ENCODE results near the gene SLC11A1. TPM values are rescaled to one million over a fixed set of nuclear protein-coding genes. Genes with fewer than 3 reads are reported as not detected.
A peak's percentile ranks its signal among the peaks of the same experiment; 100 is the strongest.

SLC11A1 gene
- total and polyA plus RNA-seq, 8 donors: 0.51 to 16.2 (median 5.3) TPM

DNA sequence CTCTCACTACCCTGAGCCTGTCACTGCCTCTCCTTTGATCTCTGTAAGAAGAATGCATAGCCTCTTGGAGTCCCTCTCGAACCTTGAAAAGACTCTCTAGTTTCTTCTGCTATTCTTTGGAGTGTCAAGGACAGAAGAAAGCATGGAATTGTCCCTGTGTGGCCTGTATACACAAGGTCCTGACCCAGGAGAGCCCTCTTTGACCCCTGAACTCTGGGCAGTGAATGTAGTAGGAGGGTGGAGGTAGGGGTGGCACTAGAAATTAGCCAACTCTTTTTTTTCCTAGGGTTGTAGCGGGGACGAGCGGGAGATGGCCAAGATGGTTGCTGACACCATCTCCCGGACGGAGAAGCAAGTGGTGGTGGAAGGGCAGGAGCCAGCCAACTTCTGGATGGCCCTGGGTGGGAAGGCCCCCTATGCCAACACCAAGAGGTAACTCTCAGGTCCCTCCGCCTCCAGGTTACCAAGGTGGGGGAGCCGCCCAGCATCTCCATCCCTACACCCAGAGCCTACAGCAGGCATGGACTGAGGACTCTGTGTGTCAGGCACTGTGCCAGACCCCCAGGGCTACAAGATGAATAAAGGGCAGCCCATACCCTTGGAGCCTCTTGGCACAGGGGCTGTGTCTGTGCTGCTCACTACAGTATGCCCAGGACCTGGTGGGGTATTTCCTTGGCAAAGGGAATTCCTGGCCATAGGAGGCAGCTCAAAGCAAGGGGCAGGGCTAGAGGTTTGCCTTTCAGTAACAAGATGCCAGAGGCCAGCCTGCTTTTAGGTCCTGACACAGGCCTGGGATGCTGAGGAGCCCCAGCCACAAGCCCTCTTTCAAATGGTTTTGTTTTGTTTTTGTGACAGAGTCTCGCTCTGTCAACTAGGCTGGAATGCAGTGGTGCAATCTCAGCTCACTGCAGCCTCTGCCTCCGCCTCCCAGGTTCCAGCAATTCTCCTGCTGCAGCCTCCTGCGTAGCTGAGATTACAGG is 53.2 kb downstream of the SLC11A1 start:
- H3K36me3 ChIP-seq: no peaks in the 10 kb centered on the region
- ATAC-seq (no peak), FAIRE-seq (no peak), DNase-seq (peak in 1 of 6 donors; percentile 35)
- TF ChIP-seq, protein P1, sequence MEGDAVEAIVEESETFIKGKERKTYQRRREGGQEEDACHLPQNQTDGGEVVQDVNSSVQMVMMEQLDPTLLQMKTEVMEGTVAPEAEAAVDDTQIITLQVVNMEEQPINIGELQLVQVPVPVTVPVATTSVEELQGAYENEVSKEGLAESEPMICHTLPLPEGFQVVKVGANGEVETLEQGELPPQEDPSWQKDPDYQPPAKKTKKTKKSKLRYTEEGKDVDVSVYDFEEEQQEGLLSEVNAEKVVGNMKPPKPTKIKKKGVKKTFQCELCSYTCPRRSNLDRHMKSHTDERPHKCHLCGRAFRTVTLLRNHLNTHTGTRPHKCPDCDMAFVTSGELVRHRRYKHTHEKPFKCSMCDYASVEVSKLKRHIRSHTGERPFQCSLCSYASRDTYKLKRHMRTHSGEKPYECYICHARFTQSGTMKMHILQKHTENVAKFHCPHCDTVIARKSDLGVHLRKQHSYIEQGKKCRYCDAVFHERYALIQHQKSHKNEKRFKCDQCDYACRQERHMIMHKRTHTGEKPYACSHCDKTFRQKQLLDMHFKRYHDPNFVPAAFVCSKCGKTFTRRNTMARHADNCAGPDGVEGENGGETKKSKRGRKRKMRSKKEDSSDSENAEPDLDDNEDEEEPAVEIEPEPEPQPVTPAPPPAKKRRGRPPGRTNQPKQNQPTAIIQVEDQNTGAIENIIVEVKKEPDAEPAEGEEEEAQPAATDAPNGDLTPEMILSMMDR (IDR thresholded peaks at IDR 0.05): no peak
- H3K4me1 ChIP-seq: no peaks in the 10 kb centered on the region
- intact Hi-C loops (cut with DNase I): no loop called here
- no peaks in the 10 kb centered on the region for H3K9me3 ChIP-seq
- 94 to 95% methylated on average over 11 of the region's 11 CpGs for WGBS, 2 donors
- H3K27me3 ChIP-seq: no peaks in the 10 kb centered on the region
- no peak overlapping the region for H3K4me3 ChIP-seq
- no peak overlapping the region for H3K27ac ChIP-seq

DNA sequence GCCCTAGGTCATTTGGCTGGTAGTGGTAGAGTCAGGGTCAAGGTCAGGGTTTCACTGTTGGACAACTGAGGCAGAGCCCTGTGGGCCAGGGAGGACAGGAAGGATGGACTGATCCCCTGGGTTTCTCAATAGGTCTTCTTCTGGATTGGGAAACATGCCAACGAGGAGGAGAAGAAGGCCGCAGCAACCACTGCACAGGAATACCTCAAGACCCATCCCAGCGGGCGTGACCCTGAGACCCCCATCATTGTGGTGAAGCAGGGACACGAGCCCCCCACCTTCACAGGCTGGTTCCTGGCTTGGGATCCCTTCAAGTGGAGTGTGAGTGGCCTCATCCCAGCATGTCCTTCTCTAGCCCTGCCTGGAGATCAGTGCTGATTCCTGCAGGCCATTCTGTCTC is 54.9 kb downstream of the SLC11A1 start:
- ATAC-seq (no peak), DNase-seq (no peak), FAIRE-seq (no peak)
- WGBS, 2 donors: 79 to 91% methylated on average over 5 of the region's 5 CpGs
- intact Hi-C loops (cut with DNase I): no loop called here
- no peaks in the 10 kb centered on the region for H3K4me1 ChIP-seq
- H3K27me3 ChIP-seq: no peaks in the 10 kb centered on the region
- no peak overlapping the region for H3K4me3 ChIP-seq
- H3K36me3 ChIP-seq: peaks cover 0 to 9% (median 0%) of the 10 kb centered on the region in 3 donors
- TF ChIP-seq, protein P1 (IDR thresholded peaks at IDR 0.05): no peak
- H3K27ac ChIP-seq: no peak overlapping the region
- no peaks in the 10 kb centered on the region for H3K9me3 ChIP-seq

DNA sequence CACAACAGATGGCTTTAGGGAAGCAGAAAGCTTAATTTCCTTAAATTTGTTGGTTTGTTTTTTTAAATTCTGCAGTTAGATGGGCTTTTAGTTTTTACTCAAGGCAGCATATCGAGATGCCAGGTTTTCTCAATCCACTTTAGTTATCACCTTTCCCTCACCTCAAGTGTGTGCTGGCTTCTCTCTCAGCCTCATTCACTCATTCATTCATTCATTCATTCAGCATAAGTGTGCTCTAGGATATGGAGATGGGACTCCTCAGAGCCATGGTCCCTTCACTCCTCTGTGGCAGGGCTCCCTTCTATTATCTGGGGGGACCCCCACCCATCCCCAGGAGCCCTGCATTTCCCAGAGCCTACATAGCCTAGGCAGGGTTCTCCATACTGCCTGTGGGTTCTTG is 55.9 kb downstream of the SLC11A1 start:
- no peak overlapping the region for H3K27ac ChIP-seq
- no peaks in the 10 kb centered on the region for H3K9me3 ChIP-seq
- H3K4me3 ChIP-seq: no peak overlapping the region
- peaks cover 0 to 18% (median 0%) of the 10 kb centered on the region in 3 donors for H3K36me3 ChIP-seq
- TF ChIP-seq, protein P1 (IDR thresholded peaks at IDR 0.05): no peak
- no peaks in the 10 kb centered on the region for H3K4me1 ChIP-seq
- 84 to 95% methylated on average over 1 of the region's 1 CpG for WGBS, 2 donors
- no peaks in the 10 kb centered on the region for H3K27me3 ChIP-seq
- FAIRE-seq: no peak
- intact Hi-C loops (cut with DNase I): no loop called here
- ATAC-seq: no peak
- no peak for DNase-seq

DNA sequence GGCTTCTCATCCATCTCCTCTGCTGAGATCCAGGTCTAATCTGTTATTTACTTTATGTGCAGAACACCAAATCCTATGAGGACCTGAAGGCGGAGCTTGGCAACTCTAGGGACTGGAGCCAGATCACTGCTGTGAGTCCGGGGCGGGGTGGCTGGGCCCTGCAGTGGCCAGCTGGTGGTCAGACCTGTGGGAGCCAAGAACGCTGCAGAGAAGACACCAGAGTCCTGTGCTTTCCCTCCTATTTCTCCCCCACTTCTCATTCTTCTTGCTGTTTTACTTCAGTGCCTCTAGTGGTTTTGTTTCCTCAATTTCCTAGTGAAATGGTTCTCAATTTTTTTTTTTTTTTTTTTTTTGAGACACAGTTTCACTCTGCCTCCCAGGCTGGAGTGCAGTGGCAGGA is 56.5 kb downstream of the SLC11A1 start:
- no peaks in the 10 kb centered on the region for H3K27me3 ChIP-seq
- DNase-seq (no peak), ATAC-seq (no peak), FAIRE-seq (no peak)
- WGBS, 2 donors: 80 to 94% methylated on average over 4 of the region's 4 CpGs
- H3K27ac ChIP-seq: no peak overlapping the region
- TF ChIP-seq, protein P1 (IDR thresholded peaks at IDR 0.05): no peak
- no peaks in the 10 kb centered on the region for H3K9me3 ChIP-seq
- no peaks in the 10 kb centered on the region for H3K4me1 ChIP-seq
- H3K4me3 ChIP-seq: no peak overlapping the region
- intact Hi-C loops (cut with DNase I): no loop called here
- H3K36me3 ChIP-seq: peaks cover 0 to 20% (median 0%) of the 10 kb centered on the region in 3 donors
